ENCODE results near the gene CCDC194.

- TF ChIP-seq POLR2A (IDR thresholded peaks at IDR 0.05) (no peak), CTCF (IDR thresholded peaks at IDR 0.05) (no peak)
Measured at GRCh38 chr19:17348700-17349099, 45.3 kb downstream of the CCDC194 start.
